Measurements from ENCODE around the gene NAALADL2.

The NAALADL2 gene

GRCh38 chr3:175836617-175837016 is 977.5 kb downstream of the NAALADL2 start:
- Histone ChIP-seq H3K9ac (ENCODE audit: low read length) (no peak overlapping the region), H3K4me2 (ENCODE audit: low read length) (no peak overlapping the region)
- TF ChIP-seq EZH2phosphoT487 (IDR thresholded peaks at IDR 0.05; ENCODE audit: low read depth) (no peak), CTCF (IDR thresholded peaks at IDR 0.05; ENCODE audit: low read depth, low read length) (no peak)

GRCh38 chr3:175837962-175838361 is 978.8 kb downstream of the NAALADL2 start:
- peaks cover 5% of the 10 kb centered on the region; the same call in 1 of the 2 replicates for H3K9me3 ChIP-seq (ENCODE audit: insufficient read depth, low read length)
- no peak overlapping the region for H2AFZ ChIP-seq (ENCODE audit: low read depth, low read length)
- no peak overlapping the region for H3K4me3 ChIP-seq (ENCODE audit: low read length)
- no peaks in the 10 kb centered on the region for H4K20me1 ChIP-seq (ENCODE audit: insufficient read depth, low read length)
- no peak overlapping the region for H3K27ac ChIP-seq (ENCODE audit: low read length)
- H3K79me2 ChIP-seq (ENCODE audit: low read length) = no peaks in the 10 kb centered on the region
- H3K4me1 ChIP-seq (ENCODE audit: low read length) = no peaks in the 10 kb centered on the region
- H3K27me3 ChIP-seq (ENCODE audit: low read depth, low read length) = no peaks in the 10 kb centered on the region
- no peak for TF ChIP-seq CTCF (IDR thresholded peaks at IDR 0.05; ENCODE audit: low read depth, low read length)
- no peak for TF ChIP-seq EZH2phosphoT487 (IDR thresholded peaks at IDR 0.05; ENCODE audit: low read depth)
- H3K4me2 ChIP-seq (ENCODE audit: low read length) = no peak overlapping the region
- H3K36me3 ChIP-seq (replicated peaks; ENCODE audit: low read depth, low read length) = no peaks in the 10 kb centered on the region
- no peak overlapping the region for H3K9ac ChIP-seq (ENCODE audit: low read length)

More at GRCh38 chr3:175836617-175837016, 977.5 kb downstream of the NAALADL2 start:
- Histone ChIP-seq H2AFZ (ENCODE audit: low read depth, low read length) (no peak overlapping the region), H3K79me2 (ENCODE audit: low read length) (no peaks in the 10 kb centered on the region), H3K4me1 (ENCODE audit: low read length) (no peaks in the 10 kb centered on the region), H3K4me3 (ENCODE audit: low read length) (no peak overlapping the region), H3K9me3 (ENCODE audit: insufficient read depth, low read length) (peaks cover 5% of the 10 kb centered on the region; the same call in 1 of the 2 replicates), H4K20me1 (ENCODE audit: insufficient read depth, low read length) (no peaks in the 10 kb centered on the region), H3K27ac (ENCODE audit: low read length) (no peak overlapping the region), H3K36me3 (replicated peaks; ENCODE audit: low read depth, low read length) (no peaks in the 10 kb centered on the region), H3K27me3 (ENCODE audit: low read depth, low read length) (no peaks in the 10 kb centered on the region)

GRCh38 chr3:175839366-175840005 is 980.4 kb downstream of the NAALADL2 start:
- no peaks in the 10 kb centered on the region for H4K20me1 ChIP-seq (ENCODE audit: insufficient read depth, low read length)
- H3K9me3 ChIP-seq (ENCODE audit: insufficient read depth, low read length) = peaks cover 5% of the 10 kb centered on the region; the same call in 1 of the 2 replicates
- H3K4me3 ChIP-seq (ENCODE audit: low read length) = no peak overlapping the region
- H3K4me1 ChIP-seq (ENCODE audit: low read length) = no peaks in the 10 kb centered on the region
- H3K27me3 ChIP-seq (ENCODE audit: low read depth, low read length) = no peaks in the 10 kb centered on the region
- H3K4me2 ChIP-seq (ENCODE audit: low read length) = no peak overlapping the region
- no peak overlapping the region for H3K9ac ChIP-seq (ENCODE audit: low read length)
- no peak overlapping the region for H3K27ac ChIP-seq (ENCODE audit: low read length)
- TF ChIP-seq CTCF (IDR thresholded peaks at IDR 0.05; ENCODE audit: low read depth, low read length) (no peak), EZH2phosphoT487 (IDR thresholded peaks at IDR 0.05; ENCODE audit: low read depth) (no peak)
- no peaks in the 10 kb centered on the region for H3K79me2 ChIP-seq (ENCODE audit: low read length)
- no peak overlapping the region for H2AFZ ChIP-seq (ENCODE audit: low read depth, low read length)
- no peaks in the 10 kb centered on the region for H3K36me3 ChIP-seq (replicated peaks; ENCODE audit: low read depth, low read length)

GRCh38 chr3:175851541-175851940 is 992.4 kb downstream of the NAALADL2 start:
- no peaks in the 10 kb centered on the region for H3K27me3 ChIP-seq (ENCODE audit: low read depth, low read length)
- no peaks in the 10 kb centered on the region for H3K36me3 ChIP-seq (replicated peaks; ENCODE audit: low read depth, low read length)
- no peak for TF ChIP-seq EZH2phosphoT487 (IDR thresholded peaks at IDR 0.05; ENCODE audit: low read depth)
- TF ChIP-seq CTCF (IDR thresholded peaks at IDR 0.05; ENCODE audit: low read depth, low read length) = no peak
- H2AFZ ChIP-seq (ENCODE audit: low read depth, low read length) = no peak overlapping the region
- H3K9me3 ChIP-seq (ENCODE audit: insufficient read depth, low read length) = no peaks in the 10 kb centered on the region
- no peak overlapping the region for H3K9ac ChIP-seq (ENCODE audit: low read length)
- H3K4me2 ChIP-seq (ENCODE audit: low read length) = no peak overlapping the region
- H3K27ac ChIP-seq (ENCODE audit: low read length) = no peak overlapping the region
- no peaks in the 10 kb centered on the region for H3K4me1 ChIP-seq (ENCODE audit: low read length)
- no peak overlapping the region for H3K4me3 ChIP-seq (ENCODE audit: low read length)
- H4K20me1 ChIP-seq (ENCODE audit: insufficient read depth, low read length) = no peaks in the 10 kb centered on the region
- H3K79me2 ChIP-seq (ENCODE audit: low read length) = no peaks in the 10 kb centered on the region

Data from OCI-LY3 (cell line).